Measurements from ENCODE around the gene PRPF8. TPM values are rescaled to one million over a fixed set of nuclear protein-coding genes. Genes with fewer than 3 reads are reported as not detected.
A peak's percentile ranks its signal among the peaks of the same experiment; 100 is the strongest.

The PRPF8 gene
- total and polyA plus RNA-seq, 10 of the 15 experiments (the other 5 are each of a cell fraction or from before 2014, with no cell fraction given): 77.2 to 337 (median 162) TPM

DNA sequence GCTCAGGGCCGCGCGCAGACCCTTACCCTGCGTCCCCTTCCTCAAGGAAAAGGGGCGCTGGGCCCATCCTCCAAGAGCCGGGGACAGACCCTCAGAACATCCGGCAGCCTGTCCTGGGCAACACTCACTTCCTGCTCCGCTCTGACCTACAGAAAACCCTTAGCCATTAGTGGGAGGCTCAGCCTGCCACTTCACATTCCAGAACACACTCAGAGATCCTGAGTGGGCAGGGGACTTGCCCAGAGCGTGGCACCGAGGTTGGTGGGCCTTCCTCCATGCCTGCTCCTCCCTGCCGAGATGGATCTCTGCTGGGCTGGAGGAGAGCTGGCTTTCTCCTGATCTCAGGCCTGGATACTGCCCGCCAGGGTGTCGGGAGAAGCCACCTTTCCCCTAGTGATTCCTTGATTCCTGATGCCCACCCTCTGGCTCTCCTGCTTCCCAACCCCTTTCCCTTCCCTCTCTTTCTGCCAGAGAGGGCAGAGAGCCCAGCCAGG is 40.6 kb downstream of the PRPF8 start (continued):
- TF ChIP-seq ZNF217 (IDR thresholded peaks at IDR 0.05): no peak
- TF ChIP-seq, protein P1, sequence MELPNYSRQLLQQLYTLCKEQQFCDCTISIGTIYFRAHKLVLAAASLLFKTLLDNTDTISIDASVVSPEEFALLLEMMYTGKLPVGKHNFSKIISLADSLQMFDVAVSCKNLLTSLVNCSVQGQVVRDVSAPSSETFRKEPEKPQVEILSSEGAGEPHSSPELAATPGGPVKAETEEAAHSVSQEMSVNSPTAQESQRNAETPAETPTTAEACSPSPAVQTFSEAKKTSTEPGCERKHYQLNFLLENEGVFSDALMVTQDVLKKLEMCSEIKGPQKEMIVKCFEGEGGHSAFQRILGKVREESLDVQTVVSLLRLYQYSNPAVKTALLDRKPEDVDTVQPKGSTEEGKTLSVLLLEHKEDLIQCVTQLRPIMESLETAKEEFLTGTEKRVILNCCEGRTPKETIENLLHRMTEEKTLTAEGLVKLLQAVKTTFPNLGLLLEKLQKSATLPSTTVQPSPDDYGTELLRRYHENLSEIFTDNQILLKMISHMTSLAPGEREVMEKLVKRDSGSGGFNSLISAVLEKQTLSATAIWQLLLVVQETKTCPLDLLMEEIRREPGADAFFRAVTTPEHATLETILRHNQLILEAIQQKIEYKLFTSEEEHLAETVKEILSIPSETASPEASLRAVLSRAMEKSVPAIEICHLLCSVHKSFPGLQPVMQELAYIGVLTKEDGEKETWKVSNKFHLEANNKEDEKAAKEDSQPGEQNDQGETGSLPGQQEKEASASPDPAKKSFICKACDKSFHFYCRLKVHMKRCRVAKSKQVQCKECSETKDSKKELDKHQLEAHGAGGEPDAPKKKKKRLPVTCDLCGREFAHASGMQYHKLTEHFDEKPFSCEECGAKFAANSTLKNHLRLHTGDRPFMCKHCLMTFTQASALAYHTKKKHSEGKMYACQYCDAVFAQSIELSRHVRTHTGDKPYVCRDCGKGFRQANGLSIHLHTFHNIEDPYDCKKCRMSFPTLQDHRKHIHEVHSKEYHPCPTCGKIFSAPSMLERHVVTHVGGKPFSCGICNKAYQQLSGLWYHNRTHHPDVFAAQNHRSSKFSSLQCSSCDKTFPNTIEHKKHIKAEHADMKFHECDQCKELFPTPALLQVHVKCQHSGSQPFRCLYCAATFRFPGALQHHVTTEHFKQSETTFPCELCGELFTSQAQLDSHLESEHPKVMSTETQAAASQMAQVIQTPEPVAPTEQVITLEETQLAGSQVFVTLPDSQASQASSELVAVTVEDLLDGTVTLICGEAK (IDR thresholded peaks at IDR 0.05; ENCODE audit: borderline replicate concordance): 0 out of 2 replicates have a peak, but pooled peaks have one; percentile 35
- TF ChIP-seq, protein P2, sequence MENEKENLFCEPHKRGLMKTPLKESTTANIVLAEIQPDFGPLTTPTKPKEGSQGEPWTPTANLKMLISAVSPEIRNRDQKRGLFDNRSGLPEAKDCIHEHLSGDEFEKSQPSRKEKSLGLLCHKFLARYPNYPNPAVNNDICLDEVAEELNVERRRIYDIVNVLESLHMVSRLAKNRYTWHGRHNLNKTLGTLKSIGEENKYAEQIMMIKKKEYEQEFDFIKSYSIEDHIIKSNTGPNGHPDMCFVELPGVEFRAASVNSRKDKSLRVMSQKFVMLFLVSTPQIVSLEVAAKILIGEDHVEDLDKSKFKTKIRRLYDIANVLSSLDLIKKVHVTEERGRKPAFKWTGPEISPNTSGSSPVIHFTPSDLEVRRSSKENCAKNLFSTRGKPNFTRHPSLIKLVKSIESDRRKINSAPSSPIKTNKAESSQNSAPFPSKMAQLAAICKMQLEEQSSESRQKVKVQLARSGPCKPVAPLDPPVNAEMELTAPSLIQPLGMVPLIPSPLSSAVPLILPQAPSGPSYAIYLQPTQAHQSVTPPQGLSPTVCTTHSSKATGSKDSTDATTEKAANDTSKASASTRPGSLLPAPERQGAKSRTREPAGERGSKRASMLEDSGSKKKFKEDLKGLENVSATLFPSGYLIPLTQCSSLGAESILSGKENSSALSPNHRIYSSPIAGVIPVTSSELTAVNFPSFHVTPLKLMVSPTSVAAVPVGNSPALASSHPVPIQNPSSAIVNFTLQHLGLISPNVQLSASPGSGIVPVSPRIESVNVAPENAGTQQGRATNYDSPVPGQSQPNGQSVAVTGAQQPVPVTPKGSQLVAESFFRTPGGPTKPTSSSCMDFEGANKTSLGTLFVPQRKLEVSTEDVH (IDR thresholded peaks at IDR 0.05; ENCODE audit: low read depth, partially characterized antibody): no peak
- 0 out of 2 replicates have a peak, but pooled peaks have one; percentile 14 for TF ChIP-seq CHD2 (IDR thresholded peaks at IDR 0.05; ENCODE audit: borderline replicate concordance, low read depth, low read length)
- no peak for TF ChIP-seq MTA2 (IDR thresholded peaks at IDR 0.05; ENCODE audit: low read depth)
- peak; percentile 76 for TF ChIP-seq SMARCA5 (IDR thresholded peaks at IDR 0.05)
- TF ChIP-seq NBN (IDR thresholded peaks at IDR 0.05): peak; percentile 74; the same call in 1 of the 2 replicates
- no peak for TF ChIP-seq GATAD2B (conservative IDR thresholded peaks at IDR 0.05; ENCODE audit: low read depth)
- no peak for TF ChIP-seq RAD21 (IDR thresholded peaks at IDR 0.05; ENCODE audit: insufficient read depth, low read depth, low read length)
- no peak for TF ChIP-seq NR2F1 (conservative IDR thresholded peaks at IDR 0.05)
- no peak; the same call in 1 of the 2 replicates for TF ChIP-seq POLR2AphosphoS5 (IDR thresholded peaks at IDR 0.05; ENCODE audit: low read length)
- TF ChIP-seq SPI1 (IDR thresholded peaks at IDR 0.05; ENCODE audit: borderline replicate concordance, insufficient read depth, low read depth, low read length): peak; percentile 11; the same call in 1 of the 2 replicates
- no peak for TF ChIP-seq IKZF2 (IDR thresholded peaks at IDR 0.05)
- TF ChIP-seq, protein P3, sequence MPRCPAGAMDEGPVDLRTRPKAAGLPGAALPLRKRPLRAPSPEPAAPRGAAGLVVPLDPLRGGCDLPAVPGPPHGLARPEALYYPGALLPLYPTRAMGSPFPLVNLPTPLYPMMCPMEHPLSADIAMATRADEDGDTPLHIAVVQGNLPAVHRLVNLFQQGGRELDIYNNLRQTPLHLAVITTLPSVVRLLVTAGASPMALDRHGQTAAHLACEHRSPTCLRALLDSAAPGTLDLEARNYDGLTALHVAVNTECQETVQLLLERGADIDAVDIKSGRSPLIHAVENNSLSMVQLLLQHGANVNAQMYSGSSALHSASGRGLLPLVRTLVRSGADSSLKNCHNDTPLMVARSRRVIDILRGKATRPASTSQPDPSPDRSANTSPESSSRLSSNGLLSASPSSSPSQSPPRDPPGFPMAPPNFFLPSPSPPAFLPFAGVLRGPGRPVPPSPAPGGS (IDR thresholded peaks at IDR 0.05; ENCODE audit: borderline replicate concordance, insufficient read depth, low read depth, low read length, poor library complexity, severe bottlenecking): no peak
- no peak for TF ChIP-seq KAT2A (conservative IDR thresholded peaks at IDR 0.05; ENCODE audit: control insufficient read depth, low read depth, low read length)
